Measurements from ENCODE around the gene PICALM.
A peak's percentile ranks its signal among the peaks of the same experiment; 100 is the strongest.

The PICALM gene

DNA sequence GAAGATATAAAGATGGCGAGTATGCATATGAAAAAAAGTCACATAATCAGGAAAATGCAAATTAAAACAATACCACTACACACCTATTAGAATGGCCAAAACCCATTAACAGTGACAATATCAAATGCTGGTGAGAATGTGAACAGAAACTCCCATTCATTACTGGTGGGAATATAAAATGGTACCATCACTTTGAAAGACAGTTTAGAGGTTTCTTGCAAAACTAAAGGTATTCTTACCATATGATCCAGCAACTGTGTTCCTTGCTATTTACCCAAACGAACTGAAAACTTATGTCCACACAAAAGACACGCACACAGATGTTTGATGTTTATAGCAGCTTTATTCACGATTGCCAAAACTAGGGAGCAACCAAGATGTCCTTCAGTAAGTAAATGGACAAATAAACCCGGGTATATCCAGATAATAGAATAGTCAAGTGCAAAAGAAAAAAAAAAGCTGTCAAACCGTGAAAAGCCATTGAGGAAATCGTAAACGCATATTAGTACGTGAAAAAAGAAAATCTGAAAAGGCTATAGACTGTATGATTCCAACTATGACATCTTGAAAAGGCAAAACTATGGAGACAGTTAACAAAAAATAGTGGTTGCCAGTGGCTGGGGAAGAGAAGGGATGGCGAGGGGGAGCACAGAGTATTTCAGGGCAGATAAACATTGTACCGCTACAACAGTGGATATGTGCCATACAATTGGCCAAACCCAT is 7.2 kb downstream of the PICALM start:
- no peak overlapping the region for H3K4me3 ChIP-seq (ENCODE audit: low read length)
- no peak for DNase-seq (ENCODE audit: low read depth)
- TF ChIP-seq, protein P1, sequence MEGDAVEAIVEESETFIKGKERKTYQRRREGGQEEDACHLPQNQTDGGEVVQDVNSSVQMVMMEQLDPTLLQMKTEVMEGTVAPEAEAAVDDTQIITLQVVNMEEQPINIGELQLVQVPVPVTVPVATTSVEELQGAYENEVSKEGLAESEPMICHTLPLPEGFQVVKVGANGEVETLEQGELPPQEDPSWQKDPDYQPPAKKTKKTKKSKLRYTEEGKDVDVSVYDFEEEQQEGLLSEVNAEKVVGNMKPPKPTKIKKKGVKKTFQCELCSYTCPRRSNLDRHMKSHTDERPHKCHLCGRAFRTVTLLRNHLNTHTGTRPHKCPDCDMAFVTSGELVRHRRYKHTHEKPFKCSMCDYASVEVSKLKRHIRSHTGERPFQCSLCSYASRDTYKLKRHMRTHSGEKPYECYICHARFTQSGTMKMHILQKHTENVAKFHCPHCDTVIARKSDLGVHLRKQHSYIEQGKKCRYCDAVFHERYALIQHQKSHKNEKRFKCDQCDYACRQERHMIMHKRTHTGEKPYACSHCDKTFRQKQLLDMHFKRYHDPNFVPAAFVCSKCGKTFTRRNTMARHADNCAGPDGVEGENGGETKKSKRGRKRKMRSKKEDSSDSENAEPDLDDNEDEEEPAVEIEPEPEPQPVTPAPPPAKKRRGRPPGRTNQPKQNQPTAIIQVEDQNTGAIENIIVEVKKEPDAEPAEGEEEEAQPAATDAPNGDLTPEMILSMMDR (conservative IDR thresholded peaks at IDR 0.05; ENCODE audit: low read length): no peak

DNA sequence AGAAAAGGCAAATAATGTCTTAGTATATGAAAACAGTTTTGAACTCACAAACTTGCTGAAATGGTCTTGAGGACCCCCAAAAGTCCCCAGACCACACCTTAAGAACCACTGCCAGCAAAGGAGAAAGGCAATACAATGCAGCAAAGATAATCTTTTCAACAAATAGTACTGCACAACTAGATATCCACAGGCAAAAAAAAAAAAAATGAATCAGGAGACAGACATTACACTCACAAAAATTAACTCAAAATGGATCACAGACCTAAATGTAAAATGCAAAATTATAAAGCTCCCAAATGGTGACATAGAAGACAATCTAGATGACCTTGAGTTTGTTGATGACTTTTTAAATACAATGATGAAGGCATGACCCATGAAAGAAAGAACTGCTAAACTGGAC is 8.3 kb downstream of the PICALM start:
- TF ChIP-seq, protein P1 (conservative IDR thresholded peaks at IDR 0.05; ENCODE audit: low read length): no peak
- no peak overlapping the region for H3K4me3 ChIP-seq (ENCODE audit: low read length)
- no peak for DNase-seq (ENCODE audit: low read depth)

DNA sequence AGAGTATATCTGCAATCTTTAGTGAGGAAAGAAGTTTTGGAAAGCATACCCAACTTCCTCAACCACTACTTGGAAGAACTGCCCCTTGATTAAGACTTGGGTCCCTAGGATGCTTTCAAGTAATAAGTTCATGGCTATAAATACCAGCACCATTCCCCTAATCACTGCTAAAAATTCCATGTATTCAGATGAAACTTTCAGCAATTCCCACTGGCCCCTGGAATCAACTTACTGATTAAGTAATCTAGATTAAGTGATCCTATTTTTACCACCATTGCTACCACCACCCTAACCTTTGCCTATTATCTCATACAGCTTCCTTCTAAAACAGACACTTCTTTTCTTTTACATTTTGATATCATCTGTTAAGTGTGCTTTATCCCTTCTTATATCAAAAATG is 10.5 kb downstream of the PICALM start:
- TF ChIP-seq, protein P1 (conservative IDR thresholded peaks at IDR 0.05; ENCODE audit: low read length): no peak
- no peak overlapping the region for H3K4me3 ChIP-seq (ENCODE audit: low read length)
- DNase-seq (ENCODE audit: low read depth): no peak

DNA sequence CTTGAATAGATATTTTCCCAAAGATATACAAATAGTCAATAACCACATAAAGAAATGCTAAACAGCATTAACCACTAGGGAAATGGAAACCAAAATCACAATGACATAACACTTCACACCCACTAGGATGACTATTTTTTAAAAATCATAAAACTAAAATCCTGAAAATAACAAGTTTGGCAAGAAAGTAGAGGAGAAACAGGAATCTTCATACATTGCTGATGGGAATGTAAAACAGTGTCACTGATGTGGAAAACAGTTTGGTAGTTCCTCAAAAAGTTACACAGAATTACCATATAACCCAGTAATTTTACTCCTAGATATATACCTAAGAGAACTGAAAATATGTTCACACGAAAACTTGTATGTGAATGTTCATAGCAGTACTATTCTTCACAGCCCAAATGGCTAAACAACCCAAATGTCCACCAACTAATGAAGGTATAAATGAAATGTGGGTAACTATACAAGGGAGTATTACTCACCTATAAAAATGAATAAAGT is 12.5 kb downstream of the PICALM start:
- TF ChIP-seq, protein P1 (conservative IDR thresholded peaks at IDR 0.05; ENCODE audit: low read length): no peak
- DNase-seq (ENCODE audit: low read depth): no peak
- no peak overlapping the region for H3K4me3 ChIP-seq (ENCODE audit: low read length)

- no peak overlapping the region for H3K4me3 ChIP-seq (ENCODE audit: low read length)
- DNase-seq (ENCODE audit: low read depth): no peak
- TF ChIP-seq, protein P1 (conservative IDR thresholded peaks at IDR 0.05; ENCODE audit: low read length): no peak
These were observed 15.9 kb downstream of the PICALM start for GRCh38 chr11:86052693-86053641.

- peak; percentile 16 for DNase-seq (ENCODE audit: low read depth)
- TF ChIP-seq, protein P1 (conservative IDR thresholded peaks at IDR 0.05; ENCODE audit: low read length): no peak
- H3K4me3 ChIP-seq (ENCODE audit: low read length): no peak overlapping the region
These were observed 18.6 kb downstream of the PICALM start for GRCh38 chr11:86050196-86050709.
